GM19452 (cell line): ENCODE measurements around the gene SMAD5.

Experiments
- ATAC-seq: cut with Tn5 transposase; IDR thresholded peaks from one replicate; pipeline ENCODE4 v1.9.1; 2021; ENCODE audit not compliant: unreplicated experiment

SMAD5 gene

GRCh38 chr5:136132557-136133221 is at the start of gene SMAD5:
TSS of gene SMAD5 (plus strand) at chr5:136132845. CDS start at chr5:136153761, 20,916 bp downstream.
- peak; percentile 91 for ATAC-seq

GRCh38 chr5:136084698-136085097 is 47.9 kb upstream of the SMAD5 start:
- no peak for ATAC-seq

- no peak for ATAC-seq
Observed at GRCh38 chr5:136086783-136087566, 45.7 kb upstream of the SMAD5 start.

GRCh38 chr5:136087961-136088871 is 44.4 kb upstream of the SMAD5 start:
- ATAC-seq = no peak

- no peak for ATAC-seq
Observed at GRCh38 chr5:136089791-136090190, 42.9 kb upstream of the SMAD5 start.

GRCh38 chr5:136090319-136090718 is 42.3 kb upstream of the SMAD5 start:
- no peak for ATAC-seq

GRCh38 chr5:136094189-136094912 is 38.3 kb upstream of the SMAD5 start:
- no peak for ATAC-seq

GRCh38 chr5:136094913-136095641 is 37.6 kb upstream of the SMAD5 start:
- ATAC-seq = no peak

- ATAC-seq = no peak
Observed at GRCh38 chr5:136098176-136098575, 34.5 kb upstream of the SMAD5 start.

GRCh38 chr5:136099870-136100269 is 32.8 kb upstream of the SMAD5 start:
- no peak for ATAC-seq

- no peak for ATAC-seq
Observed at GRCh38 chr5:136101884-136102283, 30.8 kb upstream of the SMAD5 start.

- peak; percentile 51 for ATAC-seq
Observed at GRCh38 chr5:136103118-136103517, 29.5 kb upstream of the SMAD5 start.

- no peak for ATAC-seq
Observed at GRCh38 chr5:136104306-136104965, 28.2 kb upstream of the SMAD5 start.

- no peak for ATAC-seq
Observed at GRCh38 chr5:136106351-136107031, 26.2 kb upstream of the SMAD5 start.

GRCh38 chr5:136108180-136108611 is 24.4 kb upstream of the SMAD5 start:
- peak; percentile 49 for ATAC-seq

- no peak for ATAC-seq
Observed at GRCh38 chr5:136108766-136109165, 23.9 kb upstream of the SMAD5 start.

- ATAC-seq = no peak
Observed at GRCh38 chr5:136109453-136110135, 23.1 kb upstream of the SMAD5 start.

- ATAC-seq = no peak
Observed at GRCh38 chr5:136113606-136114005, 19.0 kb upstream of the SMAD5 start.
